ENCODE results near the gene DNM1. TPM values are rescaled to one million over a fixed set of nuclear protein-coding genes. Genes with fewer than 3 reads are reported as not detected.
"Not testable (repeated sequence)": the region's sequence is repeated elsewhere in the genome, so short reads cannot be mapped to it uniquely, and the experiment has no call there.

DNM1 gene
- total RNA-seq, 1 donor from 2014 or later: 112 TPM

GRCh38 chr9:128225770-128226411 is 22.7 kb downstream of the DNM1 start:
- Mint-ChIP-seq H3K9me3 (no peaks in the 10 kb centered on the region), H3K27ac (no peak overlapping the region), H3K36me3 (peaks cover 10% of the 10 kb centered on the region), H3K27me3 (no peaks in the 10 kb centered on the region), H3K4me3 (no peak overlapping the region), H3K4me1 (ENCODE audit: unreplicated experiment) (no peaks in the 10 kb centered on the region)
- no peak for DNase-seq (ENCODE audit: extremely low spot score, unreplicated experiment)
- TF ChIP-seq, protein P1, sequence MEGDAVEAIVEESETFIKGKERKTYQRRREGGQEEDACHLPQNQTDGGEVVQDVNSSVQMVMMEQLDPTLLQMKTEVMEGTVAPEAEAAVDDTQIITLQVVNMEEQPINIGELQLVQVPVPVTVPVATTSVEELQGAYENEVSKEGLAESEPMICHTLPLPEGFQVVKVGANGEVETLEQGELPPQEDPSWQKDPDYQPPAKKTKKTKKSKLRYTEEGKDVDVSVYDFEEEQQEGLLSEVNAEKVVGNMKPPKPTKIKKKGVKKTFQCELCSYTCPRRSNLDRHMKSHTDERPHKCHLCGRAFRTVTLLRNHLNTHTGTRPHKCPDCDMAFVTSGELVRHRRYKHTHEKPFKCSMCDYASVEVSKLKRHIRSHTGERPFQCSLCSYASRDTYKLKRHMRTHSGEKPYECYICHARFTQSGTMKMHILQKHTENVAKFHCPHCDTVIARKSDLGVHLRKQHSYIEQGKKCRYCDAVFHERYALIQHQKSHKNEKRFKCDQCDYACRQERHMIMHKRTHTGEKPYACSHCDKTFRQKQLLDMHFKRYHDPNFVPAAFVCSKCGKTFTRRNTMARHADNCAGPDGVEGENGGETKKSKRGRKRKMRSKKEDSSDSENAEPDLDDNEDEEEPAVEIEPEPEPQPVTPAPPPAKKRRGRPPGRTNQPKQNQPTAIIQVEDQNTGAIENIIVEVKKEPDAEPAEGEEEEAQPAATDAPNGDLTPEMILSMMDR (conservative IDR thresholded peaks at IDR 0.05): no peak

- Mint-ChIP-seq H3K4me1 (ENCODE audit: unreplicated experiment) (no peaks in the 10 kb centered on the region), H3K4me3 (no peak overlapping the region), H3K9me3 (no peaks in the 10 kb centered on the region), H3K36me3 (peaks cover 10% of the 10 kb centered on the region), H3K27ac (no peak overlapping the region), H3K27me3 (no peaks in the 10 kb centered on the region)
- TF ChIP-seq, protein P1 (conservative IDR thresholded peaks at IDR 0.05): no peak
- DNase-seq (ENCODE audit: extremely low spot score, unreplicated experiment): no peak
These were observed 23.2 kb downstream of the DNM1 start for GRCh38 chr9:128226412-128226801.

DNA sequence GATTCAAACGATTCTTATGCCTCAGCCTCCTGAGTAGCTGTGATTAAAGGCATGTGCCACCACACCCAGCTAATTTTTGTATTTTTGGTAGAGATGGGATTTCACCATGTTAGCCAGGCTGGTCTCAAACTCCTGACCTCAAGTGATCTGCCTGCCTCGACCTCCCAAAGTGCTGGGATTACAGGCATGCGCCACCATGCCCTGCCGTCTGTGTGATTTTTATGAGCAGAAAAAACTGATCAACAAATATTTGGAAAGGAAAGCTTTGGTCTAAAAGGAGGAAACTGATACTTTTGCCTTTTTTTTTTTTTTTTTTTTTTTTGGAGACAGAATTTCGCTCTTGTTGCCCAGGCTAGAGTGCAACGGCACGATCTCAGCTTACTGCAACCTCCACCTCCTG is 27.7 kb downstream of the DNM1 start:
- not testable (repeated sequence) for H3K27me3 Mint-ChIP-seq; H3K4me3 Mint-ChIP-seq; H3K36me3 Mint-ChIP-seq; DNase-seq (ENCODE audit: extremely low spot score, unreplicated experiment); H3K9me3 Mint-ChIP-seq; H3K4me1 Mint-ChIP-seq (ENCODE audit: unreplicated experiment); H3K27ac Mint-ChIP-seq

DNA sequence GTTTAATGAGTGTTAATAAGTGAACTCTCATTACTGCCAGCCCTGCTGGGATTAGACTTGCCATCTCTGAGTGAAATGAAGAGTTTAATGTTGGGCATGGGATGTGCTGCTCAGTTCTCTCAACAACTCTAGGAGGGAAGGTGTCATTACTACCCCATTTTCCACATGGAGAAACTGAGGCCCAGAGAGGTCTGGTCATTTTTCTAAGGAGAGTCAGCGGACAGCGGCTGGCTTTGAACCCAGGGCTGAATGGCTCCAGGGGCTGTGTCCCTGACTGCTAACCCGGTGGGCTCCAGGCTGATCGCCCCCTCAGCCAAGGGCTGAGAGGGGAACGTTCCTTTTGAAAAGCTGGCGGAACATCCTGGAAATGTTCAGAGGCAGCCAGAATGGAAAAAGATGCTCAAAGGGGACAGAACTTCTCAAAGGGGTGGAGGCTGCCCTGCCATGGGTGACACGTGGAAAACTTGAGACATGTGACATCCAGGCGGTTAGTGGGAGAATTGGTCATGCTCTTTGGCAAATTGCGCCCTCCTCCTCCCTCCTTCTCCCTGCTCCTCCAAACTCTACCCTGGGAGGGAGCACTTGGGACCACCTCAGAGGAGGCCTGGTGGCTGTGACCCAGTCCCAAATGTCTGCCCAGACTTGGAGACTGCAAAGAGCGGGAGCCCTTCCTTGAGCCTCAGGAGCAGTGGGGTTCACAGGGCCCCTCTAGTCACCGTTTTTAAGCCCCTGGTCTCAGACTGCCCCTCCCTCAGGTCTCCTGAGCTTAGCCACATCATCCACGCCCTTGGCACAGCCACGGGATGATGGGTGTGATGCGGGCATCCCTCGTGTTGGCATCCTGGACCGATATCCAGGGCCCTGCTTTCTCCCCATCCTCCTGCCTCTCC is 28.7 kb downstream of the DNM1 start:
- DNase-seq (ENCODE audit: extremely low spot score, unreplicated experiment): no peak
- Mint-ChIP-seq H3K36me3 (peaks cover 3% of the 10 kb centered on the region), H3K4me1 (ENCODE audit: unreplicated experiment) (no peaks in the 10 kb centered on the region), H3K4me3 (no peak overlapping the region), H3K9me3 (no peaks in the 10 kb centered on the region), H3K27ac (no peak overlapping the region), H3K27me3 (no peaks in the 10 kb centered on the region)
- TF ChIP-seq, protein P1 (conservative IDR thresholded peaks at IDR 0.05): no peak

- Mint-ChIP-seq H3K27ac (no peak overlapping the region), H3K4me1 (ENCODE audit: unreplicated experiment) (no peaks in the 10 kb centered on the region), H3K36me3 (peaks cover 3% of the 10 kb centered on the region), H3K4me3 (no peak overlapping the region), H3K27me3 (no peaks in the 10 kb centered on the region), H3K9me3 (no peaks in the 10 kb centered on the region)
- TF ChIP-seq, protein P1 (conservative IDR thresholded peaks at IDR 0.05): no peak
- no peak for DNase-seq (ENCODE audit: extremely low spot score, unreplicated experiment)
These were observed 29.6 kb downstream of the DNM1 start for GRCh38 chr9:128232528-128233428.
